GM20000 (cell line): ENCODE measurements around the gene ANKRD29.

Experiments
- DNase-seq: peaks from one replicate; pipeline ENCODE4 v3.0.0; 2012; ENCODE audit warnings: low spot score
- TF ChIP-seq, protein P1 (sequence below): IDR thresholded peaks from 2 replicates; pipeline ENCODE4 v1.5.1; 2012; ENCODE audit warnings: mild to moderate bottlenecking, control low read depth; ENCODE audit errors: extremely low read depth, missing control alignments

Gene ANKRD29

DNA sequence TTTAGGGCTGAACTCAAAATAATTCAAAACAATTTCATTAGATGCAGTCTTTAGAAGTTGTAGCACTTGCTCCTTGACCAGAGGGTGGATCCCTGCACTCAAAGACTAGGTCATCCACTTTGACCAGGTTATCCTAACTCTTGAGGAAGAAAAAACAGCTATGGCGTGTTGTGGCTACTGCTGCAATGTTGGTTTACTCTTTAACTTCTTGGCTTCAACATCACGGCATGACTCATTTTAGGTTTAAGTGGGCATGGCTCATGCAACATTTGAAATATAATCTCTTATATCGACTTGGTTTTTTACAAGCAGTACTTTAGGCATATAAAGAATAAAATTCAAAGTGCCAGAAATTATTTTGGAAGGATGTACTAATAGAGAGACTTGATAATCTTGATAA is 35.4 kb downstream of the ANKRD29 start:
- DNase-seq: no peak
- TF ChIP-seq, protein P1, sequence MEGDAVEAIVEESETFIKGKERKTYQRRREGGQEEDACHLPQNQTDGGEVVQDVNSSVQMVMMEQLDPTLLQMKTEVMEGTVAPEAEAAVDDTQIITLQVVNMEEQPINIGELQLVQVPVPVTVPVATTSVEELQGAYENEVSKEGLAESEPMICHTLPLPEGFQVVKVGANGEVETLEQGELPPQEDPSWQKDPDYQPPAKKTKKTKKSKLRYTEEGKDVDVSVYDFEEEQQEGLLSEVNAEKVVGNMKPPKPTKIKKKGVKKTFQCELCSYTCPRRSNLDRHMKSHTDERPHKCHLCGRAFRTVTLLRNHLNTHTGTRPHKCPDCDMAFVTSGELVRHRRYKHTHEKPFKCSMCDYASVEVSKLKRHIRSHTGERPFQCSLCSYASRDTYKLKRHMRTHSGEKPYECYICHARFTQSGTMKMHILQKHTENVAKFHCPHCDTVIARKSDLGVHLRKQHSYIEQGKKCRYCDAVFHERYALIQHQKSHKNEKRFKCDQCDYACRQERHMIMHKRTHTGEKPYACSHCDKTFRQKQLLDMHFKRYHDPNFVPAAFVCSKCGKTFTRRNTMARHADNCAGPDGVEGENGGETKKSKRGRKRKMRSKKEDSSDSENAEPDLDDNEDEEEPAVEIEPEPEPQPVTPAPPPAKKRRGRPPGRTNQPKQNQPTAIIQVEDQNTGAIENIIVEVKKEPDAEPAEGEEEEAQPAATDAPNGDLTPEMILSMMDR: no peak

DNA sequence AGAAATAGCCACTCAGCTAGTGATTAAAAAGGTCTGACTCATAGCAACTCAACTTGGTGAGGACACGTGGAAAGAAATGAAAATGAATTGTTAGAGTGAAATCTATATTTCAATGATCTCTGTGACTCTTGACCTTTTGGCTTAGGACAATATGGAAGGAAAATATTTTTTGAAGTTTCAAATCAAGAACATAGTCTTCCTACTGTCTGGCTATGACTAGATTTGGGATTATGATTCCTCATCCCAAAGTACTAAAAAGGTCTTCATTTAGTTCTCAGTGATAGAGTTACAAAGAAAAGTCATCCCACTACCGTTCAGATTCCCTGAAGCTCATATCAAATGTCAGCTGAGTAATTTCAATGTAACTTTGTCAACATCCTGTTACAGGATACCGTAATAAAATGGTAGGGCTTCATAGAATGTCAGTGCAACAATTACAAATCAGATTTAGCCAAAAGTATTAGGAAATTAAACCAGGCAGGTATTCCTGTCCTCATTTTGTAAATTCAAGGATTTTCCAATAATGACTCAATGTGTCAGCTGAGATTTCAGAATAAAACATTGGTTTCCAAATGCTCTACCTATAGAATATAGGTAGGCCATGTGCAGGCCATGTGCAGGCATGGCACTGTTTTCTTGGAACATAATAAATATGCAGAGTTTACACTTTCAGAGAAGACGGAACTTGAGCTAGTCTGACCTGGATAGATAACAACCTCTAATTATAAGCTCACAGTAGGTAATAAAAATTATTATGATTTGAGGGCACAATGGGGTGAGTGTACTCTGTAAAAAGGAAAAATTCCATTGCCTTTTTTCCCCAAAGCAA is 36.0 kb downstream of the ANKRD29 start:
- DNase-seq: no peak
- TF ChIP-seq, protein P1: no peak

DNA sequence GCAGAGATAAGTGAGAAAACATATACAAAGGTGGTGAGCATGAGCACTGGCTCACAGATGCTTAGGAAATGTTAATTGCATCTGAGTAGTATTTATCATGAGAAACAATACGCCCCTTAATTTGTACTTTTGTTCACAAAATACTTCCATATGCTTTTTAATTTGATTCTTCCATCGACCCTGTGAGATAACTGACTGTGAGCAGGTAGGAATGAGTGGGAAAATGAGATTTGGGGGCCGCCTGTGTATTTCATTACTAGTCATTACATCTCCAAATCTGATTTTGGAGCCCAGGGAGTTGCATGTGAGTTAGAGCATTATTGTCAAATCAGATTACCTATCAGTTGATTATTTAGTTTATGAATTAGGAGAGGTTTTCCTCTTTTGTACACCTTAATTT is 39.7 kb downstream of the ANKRD29 start:
- no peak for DNase-seq
- TF ChIP-seq, protein P1: no peak

DNA sequence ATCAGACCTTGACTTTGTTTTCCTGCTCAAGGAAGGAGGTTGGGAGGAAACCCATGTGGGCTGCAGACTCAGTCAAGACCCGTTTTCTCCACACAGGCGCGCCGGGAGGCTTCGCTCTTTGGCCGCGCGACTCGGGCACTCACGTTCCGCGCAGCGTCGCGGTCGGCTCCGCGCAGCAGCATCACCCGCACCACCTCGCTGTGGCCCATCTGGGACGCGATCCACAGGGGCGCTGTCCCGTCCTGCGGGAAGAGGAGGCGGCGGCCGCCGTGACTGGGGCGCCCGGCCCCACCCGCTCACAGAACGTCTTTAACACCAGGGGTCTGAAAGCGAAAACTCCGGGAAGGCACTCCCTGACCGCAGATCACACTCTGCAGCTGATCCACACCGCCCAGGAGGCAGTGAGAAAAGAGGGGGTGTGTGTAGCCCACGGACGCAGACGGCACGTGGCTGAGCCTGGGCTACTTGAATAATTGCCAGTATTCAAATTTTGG is 43.3 kb downstream of the ANKRD29 start:
- no peak for DNase-seq
- TF ChIP-seq, protein P1: no peak

DNA sequence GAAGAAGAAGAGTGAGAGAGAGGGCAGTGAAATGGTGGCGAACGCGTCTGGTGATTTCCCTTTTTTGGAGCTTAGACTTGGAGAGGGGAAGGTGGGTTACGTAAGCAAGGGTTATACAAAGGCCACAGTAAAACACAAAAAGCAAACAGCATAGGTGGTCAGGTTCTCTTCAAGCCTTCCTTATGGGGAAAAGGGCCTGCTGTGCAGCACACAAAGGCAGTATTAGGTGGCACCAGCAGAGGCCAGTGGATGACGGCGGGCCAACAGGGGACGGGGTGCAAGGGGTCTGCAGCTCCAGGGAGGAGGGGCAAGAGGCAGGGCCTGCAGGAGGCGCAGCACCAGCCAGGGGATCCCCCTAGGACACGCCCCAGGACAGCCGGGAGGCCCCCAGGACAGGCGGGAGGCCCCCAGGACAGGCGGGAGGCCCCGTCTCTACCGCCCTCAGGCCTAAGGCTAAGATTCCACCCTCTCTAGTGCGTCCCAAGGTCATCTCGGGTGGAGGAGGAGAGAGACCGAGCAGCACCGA is 43.8 kb downstream of the ANKRD29 start:
- TF ChIP-seq, protein P1: no peak
- peak; percentile 56 for DNase-seq

DNA sequence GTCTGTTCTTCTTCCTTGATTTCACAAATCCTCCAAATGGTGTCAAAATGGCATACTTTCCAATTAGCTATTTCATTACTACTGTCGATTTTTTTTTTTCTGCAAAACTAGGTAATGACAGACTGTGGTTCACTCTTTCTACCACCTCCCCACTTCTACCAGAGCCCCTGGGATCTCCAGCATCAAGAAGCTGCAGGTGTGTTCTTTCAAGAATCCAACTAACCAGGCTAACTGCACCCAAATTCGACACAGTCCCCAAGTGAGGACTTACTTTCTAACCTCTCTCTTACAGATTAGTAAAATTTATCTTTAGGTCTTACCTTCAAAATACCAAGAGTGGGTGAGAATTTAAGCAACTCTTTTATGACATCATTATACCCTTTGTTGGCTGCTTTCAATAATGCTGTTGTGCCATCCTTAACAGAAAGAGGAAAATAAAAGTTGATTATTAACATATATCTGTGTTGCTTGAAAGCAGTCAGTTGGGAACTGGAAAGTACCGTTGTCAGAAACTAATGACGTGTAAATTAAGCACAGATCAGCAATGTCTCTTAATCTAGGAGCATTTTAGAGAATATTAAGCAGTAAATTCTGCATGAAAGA is 45.2 kb downstream of the ANKRD29 start:
- peak; percentile 57 for DNase-seq
- TF ChIP-seq, protein P1: no peak

DNA sequence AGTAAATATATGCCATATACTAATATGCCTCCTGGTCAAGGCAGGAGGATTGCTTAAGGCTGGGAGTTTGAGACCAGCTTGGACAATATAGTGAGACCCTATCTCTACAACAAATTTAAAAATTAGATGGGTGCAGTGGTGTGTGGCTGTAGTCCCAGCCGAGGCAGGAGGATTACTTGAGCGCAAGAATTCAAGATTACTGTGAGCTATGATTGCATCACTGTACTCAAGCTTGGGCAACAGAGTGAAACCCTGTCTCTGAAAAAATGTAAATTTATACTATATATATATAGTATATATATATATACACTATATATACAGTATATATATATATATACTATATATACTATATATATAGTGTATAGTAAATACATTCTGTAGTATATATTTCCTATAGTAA is 46.5 kb downstream of the ANKRD29 start:
- DNase-seq: no peak
- TF ChIP-seq, protein P1: no peak
